B cell (primary cell): ENCODE data around the gene BACH2.

Experiments
- EZH2 ChIP-seq: IDR thresholded peaks from 2 replicates; pipeline ENCODE4 v1.6.1; 2012; ENCODE audit warnings: borderline replicate concordance, low read depth, mild to moderate bottlenecking, moderate library complexity, low read length; ENCODE audit not compliant: insufficient read depth, poor library complexity, severe bottlenecking
- TF ChIP-seq, protein P1 (sequence below): fragments of 200-600 bp; IDR thresholded peaks from one replicate; pipeline ENCODE4 v1.8.0; 2022; ENCODE audit warnings: antibody characterized with exemption, mild to moderate bottlenecking

DNA sequence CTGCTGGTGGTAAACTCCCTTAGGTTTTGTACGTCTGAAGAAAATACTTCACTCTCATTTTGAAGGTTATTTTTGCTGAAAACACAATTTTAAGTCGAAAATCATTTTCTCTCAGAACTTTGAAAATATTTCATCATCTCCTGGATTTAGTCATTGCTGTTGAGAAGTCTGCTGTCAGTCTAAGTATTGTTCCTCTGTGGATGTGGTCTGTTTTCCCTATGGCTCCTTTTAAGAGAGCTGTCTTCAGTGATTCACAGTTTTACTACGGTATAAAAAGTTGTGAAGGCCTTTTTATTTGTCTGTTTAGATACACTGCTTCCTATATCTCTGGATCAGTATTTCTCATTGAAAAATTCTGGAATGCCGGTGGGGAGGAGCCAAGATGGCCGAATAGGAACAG is 243.0 kb downstream of the BACH2 start:
- TF ChIP-seq, protein P1, sequence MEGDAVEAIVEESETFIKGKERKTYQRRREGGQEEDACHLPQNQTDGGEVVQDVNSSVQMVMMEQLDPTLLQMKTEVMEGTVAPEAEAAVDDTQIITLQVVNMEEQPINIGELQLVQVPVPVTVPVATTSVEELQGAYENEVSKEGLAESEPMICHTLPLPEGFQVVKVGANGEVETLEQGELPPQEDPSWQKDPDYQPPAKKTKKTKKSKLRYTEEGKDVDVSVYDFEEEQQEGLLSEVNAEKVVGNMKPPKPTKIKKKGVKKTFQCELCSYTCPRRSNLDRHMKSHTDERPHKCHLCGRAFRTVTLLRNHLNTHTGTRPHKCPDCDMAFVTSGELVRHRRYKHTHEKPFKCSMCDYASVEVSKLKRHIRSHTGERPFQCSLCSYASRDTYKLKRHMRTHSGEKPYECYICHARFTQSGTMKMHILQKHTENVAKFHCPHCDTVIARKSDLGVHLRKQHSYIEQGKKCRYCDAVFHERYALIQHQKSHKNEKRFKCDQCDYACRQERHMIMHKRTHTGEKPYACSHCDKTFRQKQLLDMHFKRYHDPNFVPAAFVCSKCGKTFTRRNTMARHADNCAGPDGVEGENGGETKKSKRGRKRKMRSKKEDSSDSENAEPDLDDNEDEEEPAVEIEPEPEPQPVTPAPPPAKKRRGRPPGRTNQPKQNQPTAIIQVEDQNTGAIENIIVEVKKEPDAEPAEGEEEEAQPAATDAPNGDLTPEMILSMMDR, result no peak
- TF ChIP-seq EZH2, result no peak
